Measurements from ENCODE around the gene ENPP1. TPM values are rescaled to one million over a fixed set of nuclear protein-coding genes. Genes with fewer than 3 reads are reported as not detected.
"Not testable (repeated sequence)": the region's sequence is repeated elsewhere in the genome, so short reads cannot be mapped to it uniquely, and the experiment has no call there.

The ENPP1 gene
- total and polyA plus RNA-seq, 2 donors, result 3.8 to 45.3 TPM

DNA sequence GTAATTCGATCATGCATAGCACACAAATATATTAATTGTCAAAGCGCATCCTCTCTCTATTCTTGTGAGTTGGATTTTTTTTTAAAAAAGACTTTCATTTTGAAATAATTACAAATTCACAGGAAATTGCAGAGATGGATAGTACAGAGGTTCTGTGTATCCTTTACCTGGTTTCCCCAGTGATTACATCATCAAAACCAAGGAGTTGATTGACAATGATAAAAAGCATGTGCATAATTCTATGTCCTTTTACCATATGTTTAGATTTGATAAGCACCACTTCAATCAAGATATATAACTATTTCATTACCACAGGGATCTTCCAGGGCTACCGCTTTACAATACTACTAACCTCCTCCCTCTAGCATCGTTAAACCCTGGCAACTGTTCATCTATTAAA is 103.1 kb downstream of the ENPP1 start:
- no peak for DNase-seq (ENCODE audit: extremely low spot score)
- H3K4me1 ChIP-seq (ENCODE audit: insufficient read depth), result no peaks in the 10 kb centered on the region
- no peaks in the 10 kb centered on the region for H3K36me3 ChIP-seq (ENCODE audit: insufficient read depth)
- no peak overlapping the region for H3K4me3 ChIP-seq (ENCODE audit: low read depth, low read length)
- H3K27ac ChIP-seq (ENCODE audit: low read depth), result no peak overlapping the region
- 77% methylated on average over 4 of the region's 4 CpGs for WGBS

DNA sequence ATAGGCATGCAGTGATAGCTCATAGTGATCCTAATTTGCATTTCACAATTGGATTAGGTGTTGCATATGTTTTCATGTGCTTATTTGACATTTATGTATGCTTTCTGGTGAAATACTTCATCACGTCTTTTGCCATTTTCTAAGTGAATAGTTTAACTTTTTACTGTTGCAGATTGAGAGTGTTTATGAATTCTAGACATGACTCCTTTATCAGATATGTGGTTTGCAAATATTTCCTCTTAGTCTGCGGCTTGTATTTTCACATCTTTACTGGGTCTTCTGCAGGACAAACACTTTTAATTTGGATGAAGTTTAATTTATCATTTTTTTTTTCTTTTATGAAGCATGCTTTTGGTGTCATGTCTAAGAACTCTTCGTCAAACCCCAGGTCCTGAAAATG is 104.1 kb downstream of the ENPP1 start:
- WGBS, result 39% methylated on average over 3 of the region's 3 CpGs
- no peaks in the 10 kb centered on the region for H3K4me1 ChIP-seq (ENCODE audit: insufficient read depth)
- no peak overlapping the region for H3K4me3 ChIP-seq (ENCODE audit: low read depth, low read length)
- no peaks in the 10 kb centered on the region for H3K36me3 ChIP-seq (ENCODE audit: insufficient read depth)
- no peak for DNase-seq (ENCODE audit: extremely low spot score)
- no peak overlapping the region for H3K27ac ChIP-seq (ENCODE audit: low read depth)

DNA sequence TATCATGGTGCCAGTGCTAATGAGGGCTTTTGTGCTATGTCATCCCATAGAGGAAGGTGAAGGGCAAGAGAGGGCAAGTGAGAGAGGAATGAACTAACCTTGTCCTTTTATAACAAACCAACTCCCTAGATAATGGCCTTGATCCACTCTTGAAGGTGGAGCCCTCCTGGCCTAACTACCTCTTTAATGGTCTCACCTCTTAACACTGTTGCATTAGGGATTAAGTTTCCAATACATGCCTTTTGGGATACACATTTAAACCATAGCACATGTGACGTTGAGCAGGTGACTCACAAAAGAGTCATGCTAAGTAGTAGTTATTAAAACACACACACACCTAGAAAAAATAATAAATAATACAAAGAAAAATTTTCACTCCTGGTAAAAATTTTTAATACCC is 106.4 kb downstream of the ENPP1 start:
- DNase-seq (ENCODE audit: extremely low spot score), result no peak
- H3K27ac ChIP-seq (ENCODE audit: low read depth), result no peak overlapping the region
- H3K4me3 ChIP-seq (ENCODE audit: low read depth, low read length), result no peak overlapping the region
- no peaks in the 10 kb centered on the region for H3K36me3 ChIP-seq (ENCODE audit: insufficient read depth)
- 65% methylated on average over 1 of the region's 1 CpG for WGBS
- no peaks in the 10 kb centered on the region for H3K4me1 ChIP-seq (ENCODE audit: insufficient read depth)

DNA sequence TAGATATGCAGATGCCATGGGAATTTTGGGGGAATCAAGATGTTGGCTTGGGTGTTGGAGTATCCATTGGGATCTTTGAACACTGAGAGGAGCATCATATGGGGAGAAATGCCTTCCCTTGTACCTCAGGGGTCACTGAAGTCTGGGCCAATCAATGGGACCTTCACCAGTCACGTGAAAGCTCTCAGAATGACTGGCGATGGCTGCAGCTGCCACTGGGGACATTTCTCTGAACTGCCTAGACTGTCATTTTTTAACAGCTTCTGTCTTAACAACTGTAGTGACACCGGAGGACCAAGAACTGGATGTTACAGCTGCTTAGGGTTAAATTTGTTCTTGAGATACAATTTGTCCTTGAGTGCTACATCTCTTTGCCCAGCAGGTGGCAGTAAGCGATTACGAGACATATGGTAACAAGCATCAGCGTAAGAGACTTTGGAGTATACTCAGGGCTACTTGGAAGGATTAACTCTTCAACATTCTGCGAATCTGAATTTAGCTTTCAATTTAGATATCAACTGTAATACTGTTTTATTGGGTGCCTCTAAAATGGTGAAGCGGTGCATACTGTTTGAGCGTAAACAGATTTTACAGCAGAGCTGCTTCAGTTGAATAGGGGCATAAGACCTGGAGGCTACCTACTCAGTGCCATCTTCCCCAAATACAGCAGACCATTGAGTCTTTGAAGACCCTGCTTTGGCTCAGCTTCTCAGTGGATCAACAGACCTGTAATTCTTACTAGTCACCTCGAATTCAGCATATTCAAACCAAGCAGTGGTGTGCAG is 107.3 kb downstream of the ENPP1 start:
- Histone ChIP-seq H3K4me1 (ENCODE audit: insufficient read depth) (no peaks in the 10 kb centered on the region), H3K36me3 (ENCODE audit: insufficient read depth) (no peaks in the 10 kb centered on the region), H3K4me3 (ENCODE audit: low read depth, low read length) (no peak overlapping the region), H3K27ac (ENCODE audit: low read depth) (no peak overlapping the region)
- peak; percentile 57 for DNase-seq (ENCODE audit: extremely low spot score)
- 22% methylated on average over 10 of the region's 10 CpGs for WGBS

DNA sequence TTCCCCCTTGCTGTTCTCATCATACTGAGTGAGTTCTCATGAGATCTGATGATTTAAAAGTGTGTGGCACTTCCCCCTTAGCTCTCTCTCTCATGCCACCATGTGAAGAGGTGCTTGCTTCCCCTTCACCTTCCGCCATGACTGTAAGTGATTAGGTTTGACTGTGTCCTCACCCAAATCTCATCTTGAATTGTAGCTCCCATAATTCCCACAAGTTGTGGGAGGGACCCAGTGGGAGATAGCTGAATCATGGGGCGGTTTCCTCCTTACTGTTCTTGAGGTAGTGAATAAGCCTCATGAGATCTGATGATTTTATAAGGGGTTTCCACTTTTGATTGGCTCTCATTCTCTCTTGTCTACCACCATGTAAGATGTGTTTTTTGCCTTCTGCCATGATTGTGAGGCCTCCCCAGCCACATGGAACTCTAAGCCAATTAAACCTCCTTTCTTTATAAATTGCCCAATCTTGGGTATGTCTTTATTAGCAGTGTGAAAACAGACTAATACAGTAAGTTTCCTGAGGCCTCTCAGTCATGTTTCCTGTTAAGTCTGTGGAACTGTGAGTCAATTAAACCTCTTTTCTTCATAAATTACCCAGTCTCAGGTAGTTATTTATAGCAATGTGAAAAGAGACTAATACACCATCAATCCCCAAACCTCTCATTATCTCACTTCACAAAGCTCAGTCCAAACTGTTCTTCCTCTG is 108.4 kb downstream of the ENPP1 start:
- H3K4me1 ChIP-seq (ENCODE audit: insufficient read depth); H3K27ac ChIP-seq (ENCODE audit: low read depth); DNase-seq (ENCODE audit: extremely low spot score); H3K4me3 ChIP-seq (ENCODE audit: low read depth, low read length); H3K36me3 ChIP-seq (ENCODE audit: insufficient read depth): not testable (repeated sequence)
- WGBS, result 100% methylated on average over 2 of the region's 2 CpGs

DNA sequence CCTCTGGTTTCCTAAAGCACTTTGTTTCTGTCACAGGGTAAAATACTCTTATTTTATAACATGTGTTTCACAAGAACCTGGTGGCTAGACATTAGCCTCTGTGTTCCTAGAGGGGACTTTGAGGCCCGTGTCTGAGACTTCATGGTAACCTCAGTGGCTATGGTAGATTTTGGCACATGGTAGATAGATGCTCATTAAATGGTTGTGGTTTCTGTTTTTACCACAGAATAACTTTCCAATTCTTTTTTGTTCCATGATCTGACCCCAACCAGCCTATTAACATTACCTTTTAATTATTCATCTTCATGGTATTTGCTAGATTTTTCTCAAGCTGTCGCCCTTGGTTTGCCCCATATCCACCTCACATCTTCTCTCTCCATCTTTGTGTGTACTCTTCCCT is 109.0 kb downstream of the ENPP1 start:
- Histone ChIP-seq H3K27ac (ENCODE audit: low read depth) (no peak overlapping the region), H3K36me3 (ENCODE audit: insufficient read depth) (no peaks in the 10 kb centered on the region), H3K4me1 (ENCODE audit: insufficient read depth) (no peaks in the 10 kb centered on the region), H3K4me3 (ENCODE audit: low read depth, low read length) (no peak overlapping the region)
- no peak for DNase-seq (ENCODE audit: extremely low spot score)
- 94% methylated on average over 2 of the region's 2 CpGs for WGBS

DNA sequence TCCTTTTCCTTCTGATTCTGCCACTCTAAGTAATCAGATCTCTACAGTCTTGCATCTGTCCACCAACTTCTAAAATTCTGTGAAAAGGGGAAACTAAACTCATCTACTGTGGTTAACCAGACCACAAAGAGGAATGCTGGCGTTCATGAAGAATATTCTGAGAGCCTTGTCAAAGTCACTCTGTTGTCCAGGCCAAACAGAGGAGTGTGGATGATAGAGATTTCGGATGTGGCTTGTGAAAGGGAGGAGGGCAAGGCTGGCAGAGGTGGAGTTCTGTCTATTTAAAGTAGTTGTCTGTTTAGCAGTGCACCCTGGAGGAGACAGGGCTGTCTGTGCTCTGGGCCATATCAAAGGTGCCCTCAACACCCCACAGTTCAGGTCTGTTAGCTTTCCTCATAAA is 109.5 kb downstream of the ENPP1 start:
- 61% methylated on average over 2 of the region's 2 CpGs for WGBS
- H3K36me3 ChIP-seq (ENCODE audit: insufficient read depth), result no peaks in the 10 kb centered on the region
- no peaks in the 10 kb centered on the region for H3K4me1 ChIP-seq (ENCODE audit: insufficient read depth)
- DNase-seq (ENCODE audit: extremely low spot score), result no peak
- H3K27ac ChIP-seq (ENCODE audit: low read depth), result no peak overlapping the region
- H3K4me3 ChIP-seq (ENCODE audit: low read depth, low read length), result no peak overlapping the region

DNA sequence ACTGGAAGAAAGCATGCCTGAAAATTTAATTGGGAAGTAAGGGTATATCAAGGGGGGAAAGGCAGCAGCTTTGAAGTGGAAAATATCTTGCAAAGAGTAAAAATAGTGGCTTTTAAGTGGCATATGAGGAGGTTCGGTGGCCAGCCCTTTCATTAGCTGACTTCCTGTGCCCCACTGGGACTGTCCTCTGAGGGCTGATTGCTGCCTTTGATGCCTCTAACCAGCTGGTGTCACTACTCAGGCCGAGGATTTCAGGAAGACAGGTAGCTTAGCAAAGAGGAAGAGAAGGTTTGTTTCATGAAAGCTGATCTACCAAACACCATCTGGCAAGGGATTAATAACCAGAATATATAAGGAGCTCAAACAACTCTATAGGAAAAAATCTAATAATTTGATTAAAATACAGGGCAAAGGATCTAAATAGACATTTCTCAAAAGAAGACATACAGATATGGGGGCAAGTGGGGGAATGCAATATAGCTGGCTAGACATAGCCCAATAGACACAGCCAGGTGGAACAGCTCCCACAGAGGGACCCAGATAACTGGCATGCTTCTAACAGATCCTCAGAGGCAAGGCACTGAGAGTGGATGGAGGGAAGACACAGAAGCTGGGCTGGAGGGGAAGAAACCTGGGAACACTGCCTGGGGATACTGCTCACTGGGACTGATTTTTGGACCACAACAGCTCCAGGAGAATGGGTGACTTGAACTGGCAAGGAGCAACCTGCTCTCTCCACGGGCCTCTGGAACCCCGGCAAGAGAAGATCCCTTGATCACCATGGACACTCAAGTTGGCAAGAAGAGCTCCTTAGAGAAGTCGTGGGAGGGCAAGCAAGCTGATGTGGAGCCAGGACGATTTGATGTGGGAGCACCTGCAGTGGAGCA is 110.2 kb downstream of the ENPP1 start:
- Histone ChIP-seq H3K4me3 (ENCODE audit: low read depth, low read length) (no peak overlapping the region), H3K27ac (ENCODE audit: low read depth) (no peak overlapping the region), H3K36me3 (ENCODE audit: insufficient read depth) (no peaks in the 10 kb centered on the region), H3K4me1 (ENCODE audit: insufficient read depth) (no peaks in the 10 kb centered on the region)
- DNase-seq (ENCODE audit: extremely low spot score), result no peak
- WGBS, result 74% methylated on average over 6 of the region's 6 CpGs

DNA sequence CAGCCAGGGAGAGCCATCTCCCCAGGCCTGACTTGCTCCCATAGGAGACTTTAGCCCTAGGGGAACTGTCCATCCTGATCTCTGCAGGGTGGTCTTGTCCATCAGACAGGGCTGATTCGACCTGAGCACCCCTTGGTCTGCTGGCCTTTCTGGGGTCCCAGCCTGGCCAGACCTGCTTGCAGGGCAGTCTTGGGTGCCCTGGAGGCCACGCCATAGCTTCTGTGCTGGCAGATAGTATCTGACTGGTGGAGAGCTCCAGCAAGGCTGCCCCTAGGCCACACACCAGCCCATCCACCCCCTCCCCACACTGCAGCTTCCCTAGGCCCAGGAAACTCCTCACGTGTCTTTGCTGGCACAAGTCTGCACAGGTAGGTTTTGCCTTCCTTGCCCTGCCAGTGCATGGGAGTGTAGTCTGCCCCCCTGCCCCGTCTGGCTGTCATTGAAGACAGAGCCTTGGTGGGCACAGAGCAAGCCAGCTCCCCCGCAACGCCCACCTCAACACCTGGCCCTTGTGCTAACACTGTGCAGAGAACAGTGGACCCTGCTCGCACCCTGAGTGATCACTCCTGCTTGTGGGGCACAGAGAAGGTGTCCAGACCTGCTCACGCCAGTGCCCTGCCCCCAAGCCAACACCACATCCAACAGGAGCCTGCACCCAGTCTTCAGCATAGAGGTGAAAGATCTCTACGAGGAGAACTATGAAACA is 111.0 kb downstream of the ENPP1 start:
- no peak overlapping the region for H3K4me3 ChIP-seq (ENCODE audit: low read depth, low read length)
- no peaks in the 10 kb centered on the region for H3K4me1 ChIP-seq (ENCODE audit: insufficient read depth)
- no peak for DNase-seq (ENCODE audit: extremely low spot score)
- WGBS, result 84% methylated on average over 9 of the region's 9 CpGs
- no peak overlapping the region for H3K27ac ChIP-seq (ENCODE audit: low read depth)
- H3K36me3 ChIP-seq (ENCODE audit: insufficient read depth), result no peaks in the 10 kb centered on the region

DNA sequence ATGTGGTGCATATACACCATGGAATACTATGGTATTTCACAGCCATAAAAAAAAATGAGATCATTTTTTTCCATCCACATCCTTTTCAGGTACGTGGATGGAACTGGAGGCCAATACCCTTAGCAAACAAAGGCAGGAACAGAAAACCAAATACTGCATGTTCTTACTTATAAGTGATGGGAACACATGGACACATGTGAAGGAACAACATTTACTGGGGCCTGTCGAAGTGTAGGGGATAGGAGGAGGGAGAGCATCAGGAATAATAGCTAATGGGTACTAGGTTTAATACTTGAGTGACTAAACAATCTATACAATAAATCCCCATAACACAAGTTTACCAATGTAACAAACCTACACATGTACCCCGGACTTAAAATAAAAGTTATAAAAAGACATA is 112.8 kb downstream of the ENPP1 start:
- H3K4me3 ChIP-seq (ENCODE audit: low read depth, low read length), result no peak overlapping the region
- H3K4me1 ChIP-seq (ENCODE audit: insufficient read depth), result no peaks in the 10 kb centered on the region
- H3K36me3 ChIP-seq (ENCODE audit: insufficient read depth), result no peaks in the 10 kb centered on the region
- WGBS, result 86% methylated on average over 3 of the region's 3 CpGs
- H3K27ac ChIP-seq (ENCODE audit: low read depth), result no peak overlapping the region
- DNase-seq (ENCODE audit: extremely low spot score), result no peak

DNA sequence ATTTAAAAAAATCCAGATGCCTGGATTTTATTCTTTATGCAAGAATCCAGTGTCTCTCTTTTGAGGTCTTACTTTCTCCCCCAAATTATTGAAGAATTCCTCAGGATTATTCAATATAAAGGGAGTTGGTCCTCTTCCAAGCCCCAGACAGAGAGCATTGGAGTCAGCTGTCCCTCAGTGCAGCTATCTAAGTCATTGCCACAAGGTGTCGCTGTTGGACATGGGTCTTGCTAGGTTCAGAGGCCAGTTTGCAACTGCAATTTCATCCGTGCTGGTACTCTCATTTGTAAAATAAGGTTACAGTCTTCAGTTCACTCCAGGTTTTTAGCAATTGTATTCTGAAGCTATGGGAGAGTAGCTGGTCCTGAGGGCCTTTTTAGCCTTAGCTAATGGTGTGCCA is 115.5 kb downstream of the ENPP1 start:
- WGBS, result 20% methylated on average over 2 of the region's 2 CpGs
- DNase-seq (ENCODE audit: extremely low spot score), result no peak

DNA sequence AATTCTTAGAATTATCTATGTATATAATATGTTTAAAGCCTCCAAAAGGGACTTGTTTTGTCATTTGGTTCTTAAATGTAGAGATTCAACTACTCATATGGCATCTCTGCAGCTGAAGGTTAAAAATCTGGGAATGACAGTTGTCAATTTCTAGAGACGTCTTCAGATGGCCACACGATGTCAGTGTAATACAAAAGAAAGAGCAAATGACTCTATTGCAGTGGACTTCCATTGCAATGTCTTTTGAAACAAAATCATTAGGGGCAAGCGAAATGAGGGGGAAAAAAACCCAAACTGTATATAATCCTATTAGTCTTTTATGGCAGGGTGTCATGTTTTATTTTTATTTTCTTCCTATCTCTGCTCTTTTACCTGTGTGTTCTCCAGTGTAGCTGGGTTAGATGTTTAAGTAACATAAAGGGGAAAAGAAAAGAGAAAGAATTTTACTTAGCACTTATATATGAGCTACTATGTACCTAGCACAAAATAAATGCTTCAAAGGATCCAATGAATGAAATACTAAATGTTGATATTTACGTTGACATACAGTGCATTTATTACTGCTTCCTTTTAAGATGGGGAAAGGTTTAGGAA is 117.2 kb downstream of the ENPP1 start:
- Histone ChIP-seq H3K4me1 (ENCODE audit: insufficient read depth) (no peaks in the 10 kb centered on the region), H3K27ac (ENCODE audit: low read depth) (no peak overlapping the region), H3K36me3 (ENCODE audit: insufficient read depth) (no peaks in the 10 kb centered on the region), H3K4me3 (ENCODE audit: low read depth, low read length) (no peak overlapping the region)
- DNase-seq (ENCODE audit: extremely low spot score), result no peak
- 25% methylated on average over 4 of the region's 4 CpGs for WGBS

More for the DNA sequence above, 115.5 kb downstream of the ENPP1 start:
- Histone ChIP-seq H3K27ac (ENCODE audit: low read depth) (no peak overlapping the region), H3K4me3 (ENCODE audit: low read depth, low read length) (no peak overlapping the region), H3K4me1 (ENCODE audit: insufficient read depth) (no peaks in the 10 kb centered on the region), H3K36me3 (ENCODE audit: insufficient read depth) (no peaks in the 10 kb centered on the region)

DNA sequence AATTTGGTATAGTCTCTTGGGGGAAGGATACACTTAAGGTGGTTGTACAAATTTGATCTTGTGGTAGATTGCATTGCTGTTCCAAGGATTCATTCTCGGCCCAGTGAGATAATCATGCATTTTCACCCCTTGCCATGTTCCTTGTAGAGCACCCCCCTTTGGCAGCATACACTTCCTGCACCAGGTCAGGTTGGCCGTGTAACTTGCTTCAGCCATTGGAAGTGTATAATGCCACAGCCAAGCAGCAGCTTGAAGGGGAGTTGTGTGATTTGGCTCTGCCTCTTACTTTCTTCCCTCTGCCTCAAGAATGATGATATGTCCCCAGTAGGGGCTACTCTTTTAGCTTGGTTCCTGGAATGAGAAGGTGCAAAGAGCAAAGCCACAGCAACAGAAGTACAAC is 121.4 kb downstream of the ENPP1 start:
- Histone ChIP-seq H3K4me3 (ENCODE audit: low read depth, low read length) (no peak overlapping the region), H3K4me1 (ENCODE audit: insufficient read depth) (no peaks in the 10 kb centered on the region), H3K36me3 (ENCODE audit: insufficient read depth) (no peaks in the 10 kb centered on the region), H3K27ac (ENCODE audit: low read depth) (no peak overlapping the region)
- no peak for DNase-seq (ENCODE audit: extremely low spot score)
- 83% methylated on average over 2 of the region's 2 CpGs for WGBS

Data from urinary bladder (tissue), 4 donors.